Measurements from ENCODE around the gene GET3.
"Not testable (repeated sequence)": the region's sequence is repeated elsewhere in the genome, so short reads cannot be mapped to it uniquely, and the experiment has no call there.

Gene GET3

GRCh38 chr19:12790628-12791344 is 53.5 kb downstream of the GET3 start:
- no peak for DNase-seq (ENCODE audit: low spot score)

- peak; percentile 91 for DNase-seq (ENCODE audit: low spot score)
Observed at GRCh38 chr19:12791345-12792050, 54.2 kb downstream of the GET3 start, which contains the start of gene JUNB. TSS of gene JUNB (plus strand) at chr19:12791486. CDS start at chr19:12791772, 286 bp downstream.

GRCh38 chr19:12792051-12792852 is 55.0 kb downstream of the GET3 start:
- peak; percentile 74 for DNase-seq (ENCODE audit: low spot score)

- no peak for DNase-seq (ENCODE audit: low spot score)
Observed at GRCh38 chr19:12792853-12793289, 55.6 kb downstream of the GET3 start.

GRCh38 chr19:12793290-12794195 is 56.2 kb downstream of the GET3 start:
- peak; percentile 89 for DNase-seq (ENCODE audit: low spot score)

- no peak for DNase-seq (ENCODE audit: low spot score)
Observed at GRCh38 chr19:12794196-12794941, 57.1 kb downstream of the GET3 start.

- no peak for DNase-seq (ENCODE audit: low spot score)
Observed at GRCh38 chr19:12794971-12795381, 57.7 kb downstream of the GET3 start.

- peak; percentile 83 for DNase-seq (ENCODE audit: low spot score)
Observed at GRCh38 chr19:12796146-12797071, 59.1 kb downstream of the GET3 start.

- DNase-seq (ENCODE audit: low spot score): no peak
Observed at GRCh38 chr19:12797141-12797587, 59.9 kb downstream of the GET3 start.

GRCh38 chr19:12797607-12798006 is 60.3 kb downstream of the GET3 start:
- not testable (repeated sequence) for DNase-seq (ENCODE audit: low spot score)

Small RNAs within 50 kb of the gene (small RNA-seq; reads per million reads assigned to genes)
- gene MIR5684 (0 reads per million in 2 experiments), gene SNORD41 (3.6 to 539 reads per million in 2 experiments)
